Glutamatergic neuron (in vitro differentiated cells): ENCODE results near the gene DPY19L2. TPM values are rescaled to one million over a fixed set of nuclear protein-coding genes. Genes with fewer than 3 reads are reported as not detected.
"Not testable (repeated sequence)": the region's sequence is repeated elsewhere in the genome, so short reads cannot be mapped to it uniquely, and the experiment has no call there.

Experiments
- DNase-seq: peaks from one replicate; pipeline ENCODE4 v3.0.0; 2022
- H3K27ac Mint-ChIP-seq: one replicate; pipeline ENCODE4 v1.8.0; 2020; ENCODE audit warnings: mild to moderate bottlenecking, mixed read lengths, inconsistent platforms; ENCODE audit not compliant: unreplicated experiment
- H3K27me3 Mint-ChIP-seq: one replicate; pipeline ENCODE4 v1.8.0; 2020; ENCODE audit warnings: mild to moderate bottlenecking, moderate library complexity, mixed read lengths, inconsistent platforms; ENCODE audit not compliant: unreplicated experiment
- H3K36me3 Mint-ChIP-seq: one replicate; pipeline ENCODE4 v1.8.0; 2020; ENCODE audit warnings: mild to moderate bottlenecking, mixed read lengths, inconsistent platforms; ENCODE audit not compliant: unreplicated experiment
- H3K4me1 Mint-ChIP-seq: one replicate; pipeline ENCODE4 v1.8.0; 2020; ENCODE audit warnings: mild to moderate bottlenecking, low read depth, mixed read lengths, inconsistent platforms; ENCODE audit not compliant: unreplicated experiment
- H3K4me3 Mint-ChIP-seq: one replicate; pipeline ENCODE4 v1.8.0; 2020; ENCODE audit warnings: mild to moderate bottlenecking, mixed read lengths, inconsistent platforms; ENCODE audit not compliant: unreplicated experiment
- H3K9me3 Mint-ChIP-seq: one replicate; pipeline ENCODE4 v1.8.0; 2020; ENCODE audit warnings: mild to moderate bottlenecking, moderate library complexity, mixed read lengths, inconsistent platforms; ENCODE audit not compliant: unreplicated experiment
- total RNA-seq: library from RNA; stranded (reverse); fragmentation: NEBNext Ultra II Directional; extraction: Animal tissue kit (Norgen Biotek cat#: 25700); gene quantifications from one replicate; pipeline ENCODE4 v1.2.1, GENCODE V29; 2021; ENCODE audit not compliant: unreplicated experiment
- TF ChIP-seq, protein P1 (sequence below): fragments of 200-600 bp; sonication (generic); IDR thresholded peaks from one replicate; pipeline ENCODE4 v1.5.0; 2021; ENCODE audit not compliant: partially characterized antibody, unreplicated experiment

Gene DPY19L2
- total RNA-seq, 1 donor from 2014 or later: 1.8 TPM

DNA sequence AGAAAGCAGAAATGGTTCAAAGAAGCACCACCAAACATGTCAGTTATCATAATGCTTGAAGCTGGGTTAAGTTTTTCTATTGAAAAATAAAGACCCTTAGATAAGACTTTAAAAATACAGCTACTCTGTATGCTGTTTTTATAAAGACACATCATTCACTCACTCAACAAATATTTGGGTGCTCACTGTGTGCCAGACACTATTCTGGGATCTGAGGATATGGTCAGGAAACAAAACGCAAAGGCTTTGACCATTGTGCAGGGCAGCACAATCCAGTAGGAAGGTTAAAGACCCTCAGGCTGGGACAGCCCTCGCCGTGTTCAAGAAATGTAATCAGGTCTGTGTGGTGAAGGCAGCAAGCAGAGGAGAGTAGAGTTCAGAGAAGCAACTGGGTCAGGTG lies 38.0 kb upstream of the DPY19L2 start:
- Mint-ChIP-seq H3K27ac (no peak overlapping the region), H3K27me3 (no peaks in the 10 kb centered on the region)
- TF ChIP-seq, protein P1, sequence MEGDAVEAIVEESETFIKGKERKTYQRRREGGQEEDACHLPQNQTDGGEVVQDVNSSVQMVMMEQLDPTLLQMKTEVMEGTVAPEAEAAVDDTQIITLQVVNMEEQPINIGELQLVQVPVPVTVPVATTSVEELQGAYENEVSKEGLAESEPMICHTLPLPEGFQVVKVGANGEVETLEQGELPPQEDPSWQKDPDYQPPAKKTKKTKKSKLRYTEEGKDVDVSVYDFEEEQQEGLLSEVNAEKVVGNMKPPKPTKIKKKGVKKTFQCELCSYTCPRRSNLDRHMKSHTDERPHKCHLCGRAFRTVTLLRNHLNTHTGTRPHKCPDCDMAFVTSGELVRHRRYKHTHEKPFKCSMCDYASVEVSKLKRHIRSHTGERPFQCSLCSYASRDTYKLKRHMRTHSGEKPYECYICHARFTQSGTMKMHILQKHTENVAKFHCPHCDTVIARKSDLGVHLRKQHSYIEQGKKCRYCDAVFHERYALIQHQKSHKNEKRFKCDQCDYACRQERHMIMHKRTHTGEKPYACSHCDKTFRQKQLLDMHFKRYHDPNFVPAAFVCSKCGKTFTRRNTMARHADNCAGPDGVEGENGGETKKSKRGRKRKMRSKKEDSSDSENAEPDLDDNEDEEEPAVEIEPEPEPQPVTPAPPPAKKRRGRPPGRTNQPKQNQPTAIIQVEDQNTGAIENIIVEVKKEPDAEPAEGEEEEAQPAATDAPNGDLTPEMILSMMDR: no peak

DNA sequence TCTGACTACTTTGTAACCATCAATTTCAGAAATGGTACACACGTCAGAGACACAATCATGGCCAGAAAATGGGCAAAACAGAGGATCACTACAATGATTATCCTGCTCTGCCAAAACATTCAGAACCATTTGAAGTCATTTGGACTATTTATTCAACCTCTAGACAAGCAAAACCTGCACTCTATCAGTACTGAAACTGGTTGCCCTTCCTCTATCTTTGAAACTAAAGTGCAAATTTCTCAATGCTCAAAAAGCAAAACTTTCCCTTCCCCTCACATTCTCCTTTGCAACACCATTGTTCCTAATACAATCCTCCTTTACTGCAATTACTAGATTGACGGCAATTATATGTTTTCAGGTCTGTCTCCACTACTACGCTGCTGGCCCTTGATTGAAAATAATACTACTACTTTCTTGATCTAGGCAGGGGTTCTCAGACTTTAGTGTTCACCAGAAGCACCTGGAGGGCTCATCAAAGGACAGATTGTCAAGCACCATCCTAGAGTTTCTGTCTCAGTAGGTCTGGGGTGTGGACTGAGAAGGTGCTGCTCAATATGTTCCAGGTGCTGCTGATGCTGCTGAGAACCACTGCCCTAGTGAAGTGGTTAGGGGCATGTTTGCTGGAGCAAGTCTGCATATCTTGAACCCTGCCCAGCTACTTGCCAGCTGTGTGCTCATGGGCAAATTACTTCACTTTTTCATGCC lies 31.5 kb upstream of the DPY19L2 start:
- H3K9me3 Mint-ChIP-seq, H3K27me3 Mint-ChIP-seq, DNase-seq, H3K4me1 Mint-ChIP-seq, H3K4me3 Mint-ChIP-seq, H3K27ac Mint-ChIP-seq, H3K36me3 Mint-ChIP-seq: not testable (repeated sequence)

More for the DNA sequence above, 38.0 kb upstream of the DPY19L2 start:
- Mint-ChIP-seq H3K9me3 (no peaks in the 10 kb centered on the region), H3K36me3 (no peaks in the 10 kb centered on the region), H3K4me3 (no peak overlapping the region), H3K4me1 (no peaks in the 10 kb centered on the region)
- DNase-seq: no peak

DNA sequence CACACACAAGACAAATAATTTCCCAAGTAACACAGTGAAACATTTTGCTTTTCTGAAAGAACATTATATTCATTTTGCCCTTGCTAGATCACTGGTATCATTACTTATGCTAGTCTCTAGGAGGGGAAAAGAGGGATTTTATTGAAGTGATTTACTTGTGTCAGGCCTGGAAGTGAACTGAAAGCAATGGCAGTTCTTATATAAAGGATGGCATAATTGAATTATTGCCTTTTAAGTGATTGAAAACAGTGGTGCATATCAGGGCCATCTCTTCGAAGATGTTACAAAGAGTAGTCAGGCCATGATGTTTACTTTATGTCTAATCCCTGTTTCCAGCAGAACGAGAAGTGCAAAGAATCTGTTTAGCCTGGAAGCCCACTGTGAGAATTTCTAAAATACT lies 30.7 kb upstream of the DPY19L2 start:
- H3K4me3 Mint-ChIP-seq, H3K36me3 Mint-ChIP-seq, H3K9me3 Mint-ChIP-seq, DNase-seq, H3K4me1 Mint-ChIP-seq, H3K27ac Mint-ChIP-seq, H3K27me3 Mint-ChIP-seq: not testable (repeated sequence)

DNA sequence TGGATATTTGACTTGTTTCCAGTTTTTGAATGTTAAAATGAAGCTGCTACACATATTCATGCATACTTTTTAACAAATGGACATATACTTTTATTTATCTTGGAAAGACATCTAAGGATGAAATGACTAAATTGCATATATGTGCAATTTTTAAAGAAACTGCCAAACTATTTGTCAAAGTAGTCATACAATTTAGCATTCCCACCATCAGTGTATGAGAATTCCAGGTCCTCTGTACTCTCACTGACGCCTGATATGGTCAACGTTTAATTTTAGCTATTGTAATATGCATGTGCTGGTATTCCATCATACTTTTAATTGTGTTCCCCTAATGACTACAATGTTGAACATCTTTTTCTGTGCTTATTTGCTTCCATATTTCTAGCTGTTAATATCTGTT lies 22.5 kb upstream of the DPY19L2 start:
- not testable (repeated sequence) for H3K9me3 Mint-ChIP-seq, DNase-seq, H3K4me1 Mint-ChIP-seq, H3K27me3 Mint-ChIP-seq, H3K27ac Mint-ChIP-seq, H3K4me3 Mint-ChIP-seq, H3K36me3 Mint-ChIP-seq

DNA sequence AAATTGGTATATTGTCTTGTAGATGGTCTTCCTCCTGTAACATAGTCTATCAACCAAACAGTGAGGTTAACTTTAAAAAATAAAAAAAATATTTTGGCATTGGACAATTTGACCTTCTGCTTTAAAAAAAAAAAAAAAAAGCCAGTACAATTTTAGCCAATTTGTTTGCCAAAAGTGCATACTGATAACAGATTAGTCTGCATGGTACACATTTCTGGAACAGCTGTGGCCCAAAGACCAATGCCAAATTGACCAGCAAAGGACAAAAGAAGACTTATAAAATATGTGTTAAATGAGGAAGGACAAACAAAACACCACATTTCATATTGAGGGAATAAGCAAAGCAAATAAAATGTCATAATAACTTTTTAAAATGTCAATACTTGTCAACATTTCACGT lies 20.8 kb upstream of the DPY19L2 start:
- H3K4me3 Mint-ChIP-seq, H3K27me3 Mint-ChIP-seq, H3K27ac Mint-ChIP-seq, H3K4me1 Mint-ChIP-seq, H3K36me3 Mint-ChIP-seq, DNase-seq, H3K9me3 Mint-ChIP-seq: not testable (repeated sequence)

DNA sequence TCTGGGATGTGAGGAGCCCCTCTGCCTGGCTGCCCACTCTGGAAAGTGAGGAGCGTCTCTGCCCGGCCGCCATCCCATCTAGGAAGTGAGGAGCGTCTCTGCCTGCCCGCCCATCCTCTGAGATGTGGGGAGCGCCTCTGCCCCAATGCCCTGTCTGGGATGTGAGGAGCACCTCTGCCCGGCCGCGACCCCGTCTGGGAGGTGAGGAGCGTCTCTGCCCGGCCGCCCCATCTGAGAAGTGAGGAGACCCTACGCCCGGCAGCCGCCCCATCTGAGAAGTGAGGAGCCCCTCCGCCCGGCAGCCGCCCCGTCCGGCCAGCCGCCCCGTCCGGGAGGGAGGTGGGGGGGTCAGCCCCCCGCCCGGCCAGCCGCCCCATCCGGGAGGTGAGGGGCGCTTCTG lies 18.3 kb upstream of the DPY19L2 start:
- not testable (repeated sequence) for H3K4me3 Mint-ChIP-seq, H3K27ac Mint-ChIP-seq, H3K4me1 Mint-ChIP-seq, H3K9me3 Mint-ChIP-seq, H3K36me3 Mint-ChIP-seq, H3K27me3 Mint-ChIP-seq, DNase-seq

DNA sequence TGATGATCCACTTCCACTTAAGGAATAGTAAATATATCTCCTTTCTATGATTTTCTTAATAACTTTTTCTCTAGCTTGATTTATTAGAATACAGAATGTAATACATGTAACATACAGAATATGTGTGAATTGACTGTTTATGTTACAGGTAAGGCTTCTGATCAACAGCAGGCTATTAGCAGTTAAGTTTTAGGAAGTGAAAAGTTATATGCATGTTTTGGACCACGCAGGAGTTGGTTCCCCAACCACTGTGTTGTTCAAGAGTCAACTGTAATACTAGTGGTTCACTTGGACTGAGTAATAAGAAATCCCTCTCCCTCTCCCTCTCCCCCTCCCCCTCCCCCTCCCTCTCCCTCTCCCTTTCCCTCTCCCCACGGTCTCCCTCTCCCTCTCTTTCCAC lies 17.5 kb upstream of the DPY19L2 start:
- not testable (repeated sequence) for H3K4me1 Mint-ChIP-seq, H3K4me3 Mint-ChIP-seq, H3K9me3 Mint-ChIP-seq, DNase-seq, H3K27ac Mint-ChIP-seq, H3K36me3 Mint-ChIP-seq, H3K27me3 Mint-ChIP-seq

DNA sequence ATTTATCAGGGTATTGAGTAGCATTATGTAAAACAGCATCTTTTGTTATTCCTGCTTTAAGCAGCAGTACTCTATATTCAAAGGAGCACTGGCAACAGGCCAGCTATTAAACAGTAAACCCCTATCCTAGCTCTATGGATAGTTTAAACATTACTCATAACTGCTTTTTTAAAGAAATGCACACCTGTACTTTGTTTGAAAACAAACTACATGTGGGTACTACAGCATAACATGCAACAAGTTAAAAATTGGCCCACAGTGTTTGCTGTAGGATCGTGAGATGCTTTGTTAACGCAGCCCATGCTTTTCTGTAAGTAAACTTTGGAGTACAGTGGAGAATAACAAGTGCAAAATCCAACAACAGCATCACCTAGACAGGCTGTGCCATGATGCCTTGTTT lies 14.3 kb upstream of the DPY19L2 start:
- H3K27me3 Mint-ChIP-seq, H3K27ac Mint-ChIP-seq, H3K4me1 Mint-ChIP-seq, DNase-seq, H3K9me3 Mint-ChIP-seq, H3K36me3 Mint-ChIP-seq, H3K4me3 Mint-ChIP-seq: not testable (repeated sequence)

DNA sequence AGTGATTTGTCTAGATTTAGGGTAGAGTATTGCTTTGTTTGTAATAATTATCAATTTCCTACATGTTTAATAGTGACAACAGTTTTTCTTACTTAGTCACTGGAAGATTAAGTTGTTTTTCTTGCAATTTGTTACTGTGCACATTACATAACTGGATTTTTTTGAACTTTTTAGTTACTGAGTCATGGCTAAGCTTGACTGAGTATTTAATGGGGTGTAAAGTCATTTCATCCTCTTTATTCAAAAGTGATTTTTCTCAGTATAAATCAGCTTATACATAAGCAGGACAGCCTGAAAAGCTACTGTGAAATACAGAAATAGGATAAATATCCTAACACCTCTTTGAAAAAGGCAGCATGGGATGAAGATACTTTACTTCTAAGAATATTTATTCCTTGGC lies 12.5 kb upstream of the DPY19L2 start:
- H3K9me3 Mint-ChIP-seq, H3K4me1 Mint-ChIP-seq, DNase-seq, H3K27ac Mint-ChIP-seq, H3K4me3 Mint-ChIP-seq, H3K36me3 Mint-ChIP-seq, H3K27me3 Mint-ChIP-seq: not testable (repeated sequence)
